ENCODE measurements around the gene CCNE1.

The CCNE1 gene

DNA sequence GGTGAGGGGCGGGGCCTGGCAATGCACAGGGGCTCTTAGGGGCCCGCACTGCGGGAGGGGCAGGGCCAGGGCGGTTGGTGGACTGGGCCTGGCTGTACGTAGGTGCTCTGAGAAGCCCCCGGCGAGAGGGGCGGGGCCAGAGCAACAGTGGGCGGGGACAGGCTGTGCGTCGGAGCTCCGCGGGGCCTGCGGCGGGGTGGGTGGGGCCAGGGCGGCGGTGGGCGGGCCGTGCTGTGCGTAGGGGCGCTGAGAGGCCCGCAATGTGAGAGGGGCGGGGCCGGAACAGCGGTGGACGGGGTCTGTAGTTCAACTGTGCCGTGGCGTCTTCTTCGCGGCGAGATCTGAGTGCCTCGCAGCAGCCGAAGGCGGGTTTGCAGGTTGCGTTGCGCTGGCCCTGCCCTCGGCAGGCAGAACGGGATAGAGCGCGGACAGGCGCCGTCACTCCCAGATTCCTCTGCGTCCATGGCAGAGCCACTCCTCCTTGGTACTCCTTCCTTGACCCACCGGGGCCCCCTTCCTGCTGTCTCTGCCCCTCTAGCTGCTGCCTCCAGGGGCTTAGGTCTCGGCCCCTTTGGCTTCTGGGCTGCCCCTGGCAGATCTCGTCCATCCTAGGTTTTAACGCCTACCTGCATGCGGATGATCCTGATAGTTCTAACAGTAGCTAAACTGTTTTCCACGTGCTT lies 33.2 kb downstream of the CCNE1 start:
- DNase-seq (ENCODE audit: low spot score) = peak; percentile 95

DNA sequence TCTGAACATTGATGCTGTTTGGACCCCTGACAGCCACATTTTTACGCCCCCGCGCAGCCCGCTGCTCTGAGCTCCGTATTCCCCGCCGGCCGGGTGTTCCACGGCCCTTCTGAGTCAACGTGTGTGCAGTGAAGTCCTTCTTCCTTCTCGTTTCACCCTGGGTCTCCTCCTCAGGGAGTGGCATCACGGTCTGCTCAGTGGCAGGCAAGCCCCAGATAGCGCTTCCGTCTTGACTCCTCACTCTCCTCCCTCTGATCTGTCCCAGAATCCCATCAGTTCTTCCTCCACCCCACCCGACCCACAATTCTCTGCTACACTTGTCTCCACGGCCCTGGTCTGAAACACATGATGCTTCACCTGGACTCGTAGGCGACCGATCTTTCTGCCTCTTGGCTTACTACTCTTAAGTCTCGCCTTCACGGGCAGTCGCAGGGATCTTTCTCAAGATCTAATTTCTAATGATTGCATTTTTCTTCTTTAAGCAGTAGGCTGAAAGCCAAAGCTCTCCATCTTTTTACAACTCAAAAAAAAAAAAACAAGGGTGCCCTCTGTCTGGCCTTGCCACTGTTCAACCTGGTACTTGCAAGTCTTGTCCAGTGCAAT lies 33.9 kb downstream of the CCNE1 start:
- DNase-seq (ENCODE audit: low spot score) = peak; percentile 36

DNA sequence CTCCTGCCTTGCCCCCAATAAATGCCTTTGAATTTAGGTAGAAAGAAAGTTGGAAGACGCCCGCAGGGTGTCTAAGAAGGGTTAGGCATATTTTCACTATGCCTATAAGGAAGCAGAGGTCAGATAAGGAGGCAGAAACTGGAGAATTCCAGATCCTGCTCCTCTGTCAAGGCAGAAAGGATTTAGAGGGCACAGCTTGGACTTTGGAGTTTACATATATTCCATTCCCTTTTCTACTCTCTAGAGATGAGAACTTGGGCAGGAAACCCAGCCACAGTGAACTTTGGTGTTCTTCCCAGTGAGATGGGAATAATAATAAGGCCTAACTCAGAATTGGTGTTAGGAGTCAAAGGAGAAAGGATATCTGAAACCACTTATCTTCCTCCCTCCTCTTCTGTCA lies 37.4 kb downstream of the CCNE1 start:
- no peak for DNase-seq (ENCODE audit: low spot score)

DNA sequence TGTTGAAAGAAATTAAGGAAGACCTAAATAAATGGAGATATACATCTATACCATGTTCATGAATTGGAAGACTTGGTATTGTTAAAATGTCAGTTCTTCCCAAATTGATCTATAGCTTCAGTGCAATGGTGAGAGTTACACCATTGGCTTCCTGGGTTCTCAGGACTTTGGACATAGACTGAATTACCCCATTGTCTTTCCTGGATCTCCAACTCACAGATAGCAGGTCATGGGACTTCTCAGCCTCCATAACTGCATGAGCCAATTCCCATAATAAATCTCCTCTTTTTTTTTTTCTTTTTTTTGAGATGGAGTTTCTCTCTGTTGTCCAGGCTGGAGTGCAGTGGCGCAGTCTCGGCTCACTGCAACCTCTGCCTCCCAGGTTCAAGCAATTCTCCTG lies 38.7 kb downstream of the CCNE1 start:
- no peak for DNase-seq (ENCODE audit: low spot score)

DNA sequence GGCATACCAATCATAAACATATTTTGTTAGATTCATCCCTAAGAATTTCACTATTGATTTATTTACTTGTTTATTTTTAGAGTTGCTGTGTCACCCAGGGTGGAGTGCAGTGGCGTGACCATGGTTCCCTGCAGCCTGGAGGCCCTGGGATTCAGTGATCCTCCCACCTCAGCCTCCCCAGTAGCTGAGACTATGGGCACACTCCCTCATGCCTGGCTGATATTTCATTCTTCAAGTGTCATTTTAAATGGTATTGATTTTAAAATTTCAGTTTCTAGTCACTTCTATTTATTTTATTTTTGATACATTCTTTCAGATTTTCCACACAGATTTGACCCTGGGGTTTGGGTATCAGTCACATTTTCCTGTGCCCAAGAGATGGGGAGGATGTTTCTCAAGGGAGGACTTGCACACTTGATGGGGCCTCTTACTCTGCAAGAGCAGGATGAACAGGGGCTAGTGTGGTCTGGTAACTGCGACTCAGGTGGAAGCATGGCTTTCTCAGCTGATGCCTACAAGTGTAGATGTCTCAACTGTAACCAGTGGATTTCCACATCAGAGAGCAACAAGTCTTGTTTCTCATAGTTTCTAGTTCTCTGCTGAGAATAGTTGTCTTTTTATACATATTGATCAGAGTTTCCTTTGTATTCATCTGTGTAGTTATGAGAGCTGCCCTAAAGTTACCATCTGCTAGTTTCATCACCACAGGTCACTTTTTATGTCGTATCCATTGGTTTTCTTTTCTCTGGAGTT lies 40.2 kb downstream of the CCNE1 start:
- no peak for DNase-seq (ENCODE audit: low spot score)

DNA sequence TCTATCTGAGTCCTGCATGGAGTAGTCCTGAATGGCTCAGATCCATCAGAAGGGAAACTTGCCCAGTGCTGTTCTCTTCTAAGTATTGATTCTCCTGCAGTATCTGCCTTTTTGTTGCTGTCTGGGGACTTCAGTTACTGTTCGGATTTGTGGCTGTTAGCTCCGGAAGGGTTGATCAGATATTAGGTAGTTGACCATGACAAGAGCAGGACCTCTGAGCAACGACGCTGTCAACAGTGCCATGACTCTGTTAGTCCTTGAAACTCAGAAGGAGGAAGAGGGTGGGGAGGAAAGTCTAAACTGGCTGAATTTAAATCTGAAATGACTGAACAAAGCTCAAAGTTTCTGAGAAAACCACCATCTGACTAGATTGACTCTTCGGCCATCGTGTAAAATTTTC lies 42.2 kb downstream of the CCNE1 start:
- no peak for DNase-seq (ENCODE audit: low spot score)

DNA sequence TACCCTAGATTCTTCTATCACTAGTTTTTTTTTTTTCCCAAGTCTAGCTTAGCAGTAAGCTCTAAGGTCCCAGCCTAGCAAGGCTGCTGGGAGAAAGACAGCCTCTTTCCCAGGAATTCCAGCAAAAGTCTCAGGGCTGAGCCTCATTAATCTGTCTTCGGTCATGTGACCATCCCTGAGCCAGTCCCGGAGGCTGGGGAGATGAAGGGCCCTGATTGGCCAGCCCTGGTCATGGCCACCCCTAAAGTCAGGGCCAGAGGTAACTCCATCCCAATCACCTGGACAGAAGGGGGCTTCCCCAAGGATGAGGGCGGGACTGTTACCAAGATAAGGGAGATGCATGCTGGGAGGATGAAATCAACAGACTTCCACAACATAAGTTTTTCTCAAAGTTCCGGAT lies 43.3 kb downstream of the CCNE1 start:
- DNase-seq (ENCODE audit: low spot score) = no peak

DNA sequence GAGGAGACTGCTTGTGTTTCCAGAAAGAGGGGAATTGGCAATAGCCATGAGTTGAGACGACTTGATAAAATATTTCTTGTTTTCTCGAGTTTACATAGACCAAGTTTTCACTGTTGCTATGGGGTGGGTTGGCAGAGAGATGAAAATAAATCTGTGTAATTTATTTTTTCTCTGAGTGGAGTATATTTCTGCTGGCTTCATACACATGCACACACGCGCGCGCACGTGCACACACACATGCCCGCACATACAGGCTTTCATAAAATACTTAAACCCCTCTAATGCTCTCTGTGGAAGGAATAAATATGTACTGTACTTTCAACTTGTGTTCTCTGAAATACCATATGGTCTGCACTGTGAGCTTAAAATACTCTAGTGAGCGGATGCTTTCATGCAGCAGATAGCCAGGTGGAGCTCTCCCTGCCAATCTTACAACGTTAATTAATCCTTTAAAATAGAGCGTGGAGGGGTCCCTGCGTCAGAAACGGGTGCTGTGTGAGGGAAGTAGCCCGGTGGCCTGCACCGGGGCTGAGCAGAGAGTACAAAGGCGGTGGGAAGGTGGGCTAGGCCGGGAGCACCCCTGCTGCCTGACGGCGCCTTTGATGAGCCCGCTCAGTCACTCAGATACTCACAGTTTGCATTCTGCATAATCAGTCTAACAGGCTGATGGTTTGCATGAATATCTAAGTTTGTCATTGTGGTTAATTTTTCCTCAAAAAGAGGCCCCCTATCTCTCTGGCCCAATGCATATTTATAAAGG lies 44.1 kb downstream of the CCNE1 start:
- DNase-seq (ENCODE audit: low spot score) = no peak

DNA sequence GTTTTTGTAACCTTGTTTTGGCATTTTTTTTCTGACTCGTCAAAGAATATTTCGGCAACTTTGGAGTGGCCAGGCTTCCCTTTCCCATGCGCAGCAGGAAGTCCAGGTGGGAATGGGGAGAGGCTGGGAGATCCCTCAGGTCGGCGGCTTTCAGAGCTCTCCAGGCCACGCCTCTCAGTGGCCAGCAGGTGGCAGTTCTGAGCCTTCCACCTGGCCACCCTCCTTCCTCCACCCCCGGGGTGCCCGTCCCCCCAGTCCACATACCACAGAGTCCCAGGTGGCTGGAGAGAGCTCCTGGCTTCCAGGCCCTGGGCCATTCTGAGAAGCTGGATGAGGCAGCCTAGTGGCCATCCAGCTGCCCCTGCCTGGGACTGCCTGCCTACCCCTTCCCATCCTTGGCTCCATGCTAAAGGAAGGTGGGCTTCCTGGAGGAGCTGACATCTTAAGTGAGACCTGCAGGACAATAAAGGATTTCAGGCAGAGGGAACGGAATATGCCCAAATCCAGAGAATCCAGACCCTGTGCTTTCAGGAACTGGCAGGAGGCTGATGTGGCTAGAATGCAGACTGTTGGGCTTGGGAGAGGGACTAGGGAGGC lies 46.3 kb downstream of the CCNE1 start:
- DNase-seq (ENCODE audit: low spot score) = peak; percentile 56

DNA sequence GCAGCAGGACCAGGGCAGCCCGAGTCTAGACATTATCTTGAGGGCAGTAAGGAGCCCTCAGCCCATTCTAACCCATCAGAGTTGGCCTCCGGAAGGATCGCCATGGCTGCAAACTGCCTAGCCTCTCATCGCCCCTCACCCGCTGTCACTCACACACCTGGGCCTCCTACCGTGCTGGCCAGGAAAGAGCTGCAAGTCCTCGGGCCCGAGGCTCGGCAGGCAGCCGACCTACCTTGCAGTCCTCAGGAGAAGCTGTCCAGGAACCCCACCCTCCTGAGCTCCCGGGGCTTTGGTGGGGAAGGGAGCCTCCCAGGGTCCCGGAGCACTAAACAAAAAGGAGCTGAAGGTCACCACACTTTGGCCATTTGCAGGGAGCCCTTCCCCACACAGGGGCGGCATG lies 46.8 kb downstream of the CCNE1 start:
- DNase-seq (ENCODE audit: low spot score) = no peak

DNA sequence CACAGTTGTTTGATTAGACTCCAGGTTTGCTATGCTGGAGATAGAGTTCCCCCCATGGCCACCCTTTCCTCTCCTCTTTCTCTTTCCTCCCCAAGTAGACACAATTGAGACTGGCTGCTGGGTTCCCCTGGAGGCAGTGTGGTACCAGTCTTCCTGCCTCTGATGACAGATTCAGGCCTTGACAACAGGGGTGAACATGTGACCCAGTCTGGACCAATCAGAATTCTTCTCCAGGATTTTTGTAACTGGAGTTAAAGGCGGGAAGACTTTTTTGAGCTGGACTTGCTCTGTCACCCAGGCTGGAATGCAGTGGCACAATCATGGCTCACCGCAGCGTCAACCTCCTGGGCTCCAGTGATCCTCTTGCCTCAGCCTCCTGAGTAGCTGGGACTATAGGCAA lies 48.7 kb downstream of the CCNE1 start:
- DNase-seq (ENCODE audit: low spot score) = no peak

DNA sequence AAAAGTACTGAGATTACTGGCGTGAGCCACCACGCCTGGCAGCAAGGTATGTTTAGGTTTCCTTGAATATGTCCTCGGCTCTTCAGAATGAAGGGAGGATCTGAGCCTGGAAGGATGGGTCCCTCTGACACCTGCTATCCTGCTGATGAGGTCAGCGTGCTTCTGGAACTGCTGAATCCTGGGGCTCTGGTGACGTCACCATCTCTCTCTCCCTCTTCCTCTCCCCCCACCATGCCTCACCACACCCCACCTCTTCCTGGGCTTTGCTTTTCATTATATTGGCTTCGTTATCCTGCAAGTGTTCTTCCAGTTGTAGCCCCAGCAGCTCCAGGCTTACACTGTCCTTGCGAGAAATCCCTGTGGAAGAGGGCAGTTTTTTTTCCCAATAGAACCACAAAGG lies 49.8 kb downstream of the CCNE1 start:
- no peak for DNase-seq (ENCODE audit: low spot score)

DNA sequence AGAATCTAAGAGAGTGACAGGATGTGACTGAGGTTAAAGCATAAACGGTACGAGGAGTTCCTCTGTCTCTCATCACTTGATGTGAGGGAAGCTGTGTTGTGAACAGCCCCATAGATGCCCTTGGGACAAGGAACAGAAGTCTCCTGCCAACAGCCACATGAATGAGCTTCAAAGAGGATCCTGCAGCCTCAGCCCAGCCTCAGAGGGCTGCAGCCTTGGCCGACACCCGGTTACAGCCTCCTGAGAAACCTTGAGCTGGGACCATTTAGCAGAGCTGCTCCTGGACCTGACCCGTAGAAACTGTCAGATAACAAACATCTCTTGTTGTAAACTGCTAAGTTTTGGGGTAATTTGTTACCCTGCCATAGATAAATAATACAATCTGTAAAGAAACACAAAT lies 54.2 kb downstream of the CCNE1 start:
- DNase-seq (ENCODE audit: low spot score) = no peak

DNA sequence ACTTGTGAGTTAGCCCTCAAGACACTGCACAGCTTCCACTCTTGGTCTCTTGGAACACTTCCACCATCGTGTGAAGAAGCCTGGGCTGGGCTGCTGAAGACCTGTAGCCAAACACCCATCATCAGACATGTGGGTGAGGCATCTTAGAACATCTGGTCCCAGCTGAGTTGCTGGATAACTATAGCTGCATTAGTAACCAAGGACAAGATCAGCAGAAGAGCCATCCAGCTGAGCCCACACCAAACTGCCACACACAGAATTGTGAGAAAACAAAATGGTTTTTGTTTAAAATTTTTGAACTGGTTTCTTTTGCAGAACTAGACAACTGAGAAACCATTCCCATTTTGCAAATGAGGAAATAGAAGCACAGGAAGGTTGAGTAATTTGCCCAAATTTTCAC lies 56.2 kb downstream of the CCNE1 start:
- DNase-seq (ENCODE audit: low spot score) = no peak

DNA sequence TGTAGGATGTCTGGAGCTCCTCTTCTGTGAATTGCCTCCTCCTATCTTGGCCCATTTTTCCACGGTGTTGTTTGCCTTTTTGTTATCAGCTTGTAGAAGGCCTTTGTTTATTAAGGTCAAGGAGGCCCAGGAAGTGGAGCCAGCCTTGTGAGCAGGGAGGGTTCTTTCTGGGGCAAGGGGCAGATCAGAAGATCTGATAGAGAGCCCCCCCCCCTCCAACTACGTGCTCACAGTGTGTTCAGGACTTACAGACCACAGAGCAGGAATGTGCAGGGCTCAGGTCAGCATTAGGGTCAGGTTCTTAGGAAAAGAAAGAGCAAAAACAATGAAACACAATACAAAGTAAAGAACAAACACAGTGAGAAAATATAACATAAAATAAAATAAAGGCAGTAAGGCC lies 59.4 kb downstream of the CCNE1 start:
- no peak for DNase-seq (ENCODE audit: low spot score)

DNA sequence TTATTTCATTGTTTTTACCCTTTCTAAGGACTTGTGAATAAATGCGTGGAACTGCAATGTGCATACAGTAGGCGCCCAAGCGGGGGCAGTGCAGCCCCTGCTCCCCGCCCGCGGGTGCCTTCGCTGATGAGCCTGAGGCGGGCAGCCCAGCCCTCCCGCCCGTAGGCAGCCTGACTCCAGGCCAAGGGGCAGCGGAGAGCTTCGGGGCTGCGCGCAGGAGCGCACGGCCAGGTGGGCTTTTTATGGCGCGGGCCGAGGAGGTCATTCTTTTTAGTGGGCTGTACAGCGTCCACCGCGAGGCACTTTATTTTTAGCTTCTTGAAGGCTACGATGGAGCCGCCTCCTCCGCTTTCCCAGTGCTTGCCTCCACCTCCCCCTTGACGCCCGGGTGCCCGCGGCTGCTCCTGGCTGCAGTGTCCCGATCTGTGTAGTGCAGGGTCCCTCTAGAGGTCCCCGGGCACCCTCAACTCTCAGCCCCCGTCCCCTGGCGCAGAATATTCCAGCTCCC lies 60.5 kb downstream of the CCNE1 start:
- no peak for DNase-seq (ENCODE audit: low spot score)

DNA sequence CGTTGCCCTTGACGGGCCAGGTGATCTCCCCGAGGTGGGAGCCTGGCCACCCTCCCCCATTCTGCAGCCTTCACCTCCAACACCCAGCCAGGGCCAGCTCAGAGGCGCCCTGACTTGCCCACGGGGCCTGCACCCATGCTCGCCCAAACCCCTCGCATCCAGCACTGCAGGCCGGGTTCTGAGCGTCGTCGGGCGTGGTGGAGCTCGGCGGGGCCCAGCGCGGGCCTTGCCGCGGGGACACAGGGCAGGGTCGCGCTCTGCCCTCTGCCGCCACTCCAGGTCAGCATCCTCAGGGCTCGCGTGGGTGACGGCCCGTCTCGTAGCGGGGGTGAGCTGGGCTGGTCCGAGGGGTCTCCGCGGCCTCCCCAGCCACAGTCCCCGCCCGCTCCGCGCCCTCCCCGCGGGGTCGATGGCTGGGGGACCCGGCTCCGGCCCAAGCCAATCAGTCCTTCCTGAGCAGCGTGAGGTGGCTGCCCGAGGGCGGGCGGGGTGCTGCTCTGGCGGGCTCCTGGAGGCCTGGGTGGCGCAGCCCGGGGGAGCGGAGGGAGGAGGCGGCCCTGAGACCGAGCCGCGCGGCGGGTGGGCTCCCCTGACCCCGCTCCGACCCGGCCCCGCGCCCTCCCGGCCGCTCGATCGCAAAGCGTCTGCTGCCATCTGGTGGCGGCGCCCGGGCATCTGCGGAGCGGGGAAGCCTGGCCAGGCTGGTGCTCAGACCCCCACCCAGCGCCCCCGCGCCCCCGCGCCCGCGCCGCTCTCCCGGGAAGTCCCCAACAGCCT lies 61.4 kb downstream of the CCNE1 start:
- DNase-seq (ENCODE audit: low spot score) = peak; percentile 77
